Measurements from ENCODE around the gene ZBTB4. TPM values are rescaled to one million over a fixed set of nuclear protein-coding genes. Genes with fewer than 3 reads are reported as not detected.

The ZBTB4 gene
- total and polyA plus RNA-seq, 2 experiments from 2014 or later, result 17.9 to 40.4 TPM

DNA sequence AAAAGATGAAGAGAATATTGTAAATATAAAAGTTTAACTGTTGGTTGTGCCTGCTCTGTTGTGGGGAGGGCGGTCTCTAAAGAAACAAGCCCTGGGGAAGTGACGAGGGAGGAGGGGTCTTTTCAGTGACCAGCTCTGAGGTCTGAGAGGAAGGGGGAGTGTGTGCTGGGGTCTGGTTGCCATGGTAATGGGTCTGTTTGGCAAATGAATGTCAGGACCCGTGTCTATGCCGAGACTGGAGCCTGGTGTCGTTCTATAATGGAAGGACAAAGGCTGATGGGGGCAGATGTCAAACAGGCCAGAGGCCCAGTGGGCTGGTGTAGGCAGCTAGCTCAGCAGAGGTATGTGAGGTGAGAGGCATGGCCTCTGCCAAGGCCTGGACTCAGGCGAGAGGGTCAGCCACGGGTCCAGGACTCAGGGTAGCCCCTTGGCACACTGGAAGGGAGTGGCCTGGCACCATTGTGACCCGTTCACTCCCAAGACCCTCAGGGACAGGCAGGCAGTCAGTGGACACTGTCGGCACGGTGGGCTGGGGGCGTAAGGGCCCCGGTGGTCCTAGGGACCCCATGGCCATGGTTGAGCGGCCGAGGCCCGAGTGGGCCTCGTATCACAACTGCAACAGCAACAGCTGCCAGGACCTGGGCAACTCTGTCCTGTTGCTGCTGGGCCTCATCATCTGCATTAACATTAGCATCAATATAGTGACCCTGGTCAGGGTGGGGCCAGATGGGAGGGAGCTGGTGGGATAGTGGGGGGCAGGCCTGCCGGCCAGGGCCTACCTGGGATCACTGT, 59.4 kb downstream of the ZBTB4 start, which contains the start of gene SPEM1:
Gene SPEM1, plus strand, starts transcription at position 506 of the 792 bp plus-strand sequence. Its CDS starts 61 bp downstream, at position 567.
- Histone ChIP-seq H3K4me3 (no peak within 1 kb of the TSS), H3K27me3 (no peaks in the 10 kb centered on the region), H3K36me3 (peaks cover 9% of the 10 kb centered on the region), H3K9me3 (ENCODE audit: low read depth) (no peaks in the 10 kb centered on the region), H3K4me1 (ENCODE audit: low read depth) (no peaks in the 10 kb centered on the region), H3K27ac (no peak within 1 kb of the TSS)
- DNase-seq (ENCODE audit: low read depth in 1 of 2, low spot score in 1 of 2), result no peak
- TF ChIP-seq, protein P1, sequence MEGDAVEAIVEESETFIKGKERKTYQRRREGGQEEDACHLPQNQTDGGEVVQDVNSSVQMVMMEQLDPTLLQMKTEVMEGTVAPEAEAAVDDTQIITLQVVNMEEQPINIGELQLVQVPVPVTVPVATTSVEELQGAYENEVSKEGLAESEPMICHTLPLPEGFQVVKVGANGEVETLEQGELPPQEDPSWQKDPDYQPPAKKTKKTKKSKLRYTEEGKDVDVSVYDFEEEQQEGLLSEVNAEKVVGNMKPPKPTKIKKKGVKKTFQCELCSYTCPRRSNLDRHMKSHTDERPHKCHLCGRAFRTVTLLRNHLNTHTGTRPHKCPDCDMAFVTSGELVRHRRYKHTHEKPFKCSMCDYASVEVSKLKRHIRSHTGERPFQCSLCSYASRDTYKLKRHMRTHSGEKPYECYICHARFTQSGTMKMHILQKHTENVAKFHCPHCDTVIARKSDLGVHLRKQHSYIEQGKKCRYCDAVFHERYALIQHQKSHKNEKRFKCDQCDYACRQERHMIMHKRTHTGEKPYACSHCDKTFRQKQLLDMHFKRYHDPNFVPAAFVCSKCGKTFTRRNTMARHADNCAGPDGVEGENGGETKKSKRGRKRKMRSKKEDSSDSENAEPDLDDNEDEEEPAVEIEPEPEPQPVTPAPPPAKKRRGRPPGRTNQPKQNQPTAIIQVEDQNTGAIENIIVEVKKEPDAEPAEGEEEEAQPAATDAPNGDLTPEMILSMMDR (IDR thresholded peaks at IDR 0.05; ENCODE audit: low read depth, low read length), result no peak

DNA sequence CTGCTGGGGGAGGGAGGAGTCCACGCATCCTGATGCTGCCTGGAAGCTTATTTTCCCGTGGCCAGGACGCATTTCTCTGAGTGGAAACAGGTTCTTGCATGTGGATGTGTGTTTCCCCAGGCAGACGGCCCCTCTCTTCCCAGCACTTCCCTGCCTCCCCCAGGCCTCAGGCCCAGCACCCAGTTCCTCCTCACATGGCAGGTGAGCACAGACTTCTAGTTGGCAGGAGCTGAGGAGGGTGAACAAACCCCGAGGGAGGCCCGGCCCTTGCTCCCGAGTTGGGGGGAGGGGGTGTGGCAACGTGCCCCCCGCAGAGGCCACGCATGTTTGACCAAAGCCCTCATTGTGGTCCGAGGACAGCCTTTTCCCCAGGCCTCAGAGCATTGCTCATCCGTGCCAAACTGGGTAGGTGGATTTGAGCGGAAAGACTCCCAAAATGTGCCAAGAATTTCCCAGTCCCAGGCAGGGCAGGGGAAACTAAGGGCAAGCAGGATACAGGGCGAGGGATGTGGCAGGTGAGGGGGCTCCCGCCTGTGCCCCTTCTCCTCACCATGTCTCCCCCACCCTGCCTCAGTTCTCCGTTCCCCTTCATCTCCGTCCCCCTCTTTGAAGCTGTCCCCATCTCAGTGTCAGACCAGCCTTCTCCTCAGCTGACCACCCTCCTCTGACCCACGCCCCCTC, 60.8 kb downstream of the ZBTB4 start:
- Histone ChIP-seq H3K27me3 (no peaks in the 10 kb centered on the region), H3K27ac (no peak overlapping the region), H3K9me3 (ENCODE audit: low read depth) (no peaks in the 10 kb centered on the region), H3K36me3 (peaks cover 9% of the 10 kb centered on the region), H3K4me1 (ENCODE audit: low read depth) (no peaks in the 10 kb centered on the region), H3K4me3 (no peak overlapping the region)
- TF ChIP-seq, protein P1 (IDR thresholded peaks at IDR 0.05; ENCODE audit: low read depth, low read length), result no peak
- no peak for DNase-seq (ENCODE audit: low read depth in 1 of 2, low spot score in 1 of 2)

DNA sequence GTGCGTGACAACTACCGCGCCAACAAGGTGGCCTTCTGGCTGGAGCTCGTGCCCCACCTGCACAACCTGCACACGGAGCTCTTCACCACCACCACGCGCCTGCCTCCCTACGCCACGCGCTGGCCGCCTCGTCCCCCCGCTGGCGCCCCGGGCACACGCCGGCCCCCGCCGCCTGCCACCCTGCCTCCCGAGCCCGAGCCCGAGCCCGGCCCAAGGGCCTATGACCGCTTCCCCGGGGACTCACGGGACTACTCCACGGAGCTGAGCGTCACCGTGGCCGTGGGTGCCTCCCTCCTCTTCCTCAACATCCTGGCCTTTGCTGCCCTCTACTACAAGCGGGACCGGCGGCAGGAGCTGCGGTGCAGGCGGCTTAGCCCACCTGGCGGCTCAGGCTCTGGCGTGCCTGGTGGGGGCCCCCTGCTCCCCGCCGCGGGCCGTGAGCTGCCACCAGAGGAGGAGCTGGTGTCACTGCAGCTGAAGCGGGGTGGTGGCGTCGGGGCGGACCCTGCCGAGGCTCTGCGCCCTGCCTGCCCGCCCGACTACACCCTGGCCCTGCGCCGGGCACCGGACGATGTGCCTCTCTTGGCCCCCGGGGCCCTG, 62.3 kb downstream of the ZBTB4 start:
- Histone ChIP-seq H3K27ac (no peak overlapping the region), H3K9me3 (ENCODE audit: low read depth) (no peaks in the 10 kb centered on the region), H3K4me1 (ENCODE audit: low read depth) (no peaks in the 10 kb centered on the region), H3K4me3 (no peak overlapping the region), H3K36me3 (peaks cover 9% of the 10 kb centered on the region), H3K27me3 (no peaks in the 10 kb centered on the region)
- DNase-seq (ENCODE audit: low read depth in 1 of 2, low spot score in 1 of 2), result no peak
- TF ChIP-seq, protein P1 (IDR thresholded peaks at IDR 0.05; ENCODE audit: low read depth, low read length), result no peak

DNA sequence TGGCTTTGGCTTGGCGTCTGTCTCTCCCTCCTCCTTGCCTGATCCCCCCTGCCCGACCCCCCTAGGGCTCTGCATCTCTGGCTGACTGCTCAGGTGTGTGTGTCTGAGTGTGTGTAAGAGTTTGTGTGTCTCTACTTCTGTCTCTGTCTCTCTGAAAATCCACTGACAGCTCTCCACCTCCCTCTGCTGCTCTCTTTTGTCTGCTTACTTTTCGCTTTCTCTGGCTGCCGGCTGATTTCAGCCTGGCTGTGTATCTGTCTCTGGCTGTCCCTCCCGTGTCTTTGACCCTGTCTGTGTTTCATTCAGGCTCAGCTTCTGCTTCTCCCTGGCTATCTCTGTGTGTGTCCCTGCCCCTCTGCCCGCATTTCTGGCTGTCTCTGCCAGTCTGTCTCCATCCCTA, 63.1 kb downstream of the ZBTB4 start:
- Histone ChIP-seq H3K36me3 (peaks cover 9% of the 10 kb centered on the region), H3K4me1 (ENCODE audit: low read depth) (no peaks in the 10 kb centered on the region), H3K27ac (no peak overlapping the region)

DNA sequence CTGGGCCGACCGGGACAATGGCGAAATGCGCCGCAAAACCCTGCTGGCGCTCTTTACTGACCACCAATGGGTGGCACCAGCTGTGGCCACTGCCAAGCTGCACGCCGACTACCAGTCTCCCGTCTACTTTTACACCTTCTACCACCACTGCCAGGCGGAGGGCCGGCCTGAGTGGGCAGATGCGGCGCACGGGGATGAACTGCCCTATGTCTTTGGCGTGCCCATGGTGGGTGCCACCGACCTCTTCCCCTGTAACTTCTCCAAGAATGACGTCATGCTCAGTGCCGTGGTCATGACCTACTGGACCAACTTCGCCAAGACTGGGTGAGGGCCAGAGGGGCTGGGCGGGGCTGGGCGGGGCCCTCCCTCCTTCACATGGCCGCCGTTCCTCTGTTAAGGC, 63.6 kb downstream of the ZBTB4 start:
- H3K9me3 ChIP-seq (ENCODE audit: low read depth), result no peaks in the 10 kb centered on the region
- H3K27ac ChIP-seq, result no peak overlapping the region
- no peaks in the 10 kb centered on the region for H3K4me1 ChIP-seq (ENCODE audit: low read depth)
- TF ChIP-seq, protein P1 (IDR thresholded peaks at IDR 0.05; ENCODE audit: low read depth, low read length), result no peak
- no peak overlapping the region for H3K4me3 ChIP-seq
- peaks cover 9% of the 10 kb centered on the region for H3K36me3 ChIP-seq
- DNase-seq (ENCODE audit: low read depth in 1 of 2, low spot score in 1 of 2), result no peak
- no peaks in the 10 kb centered on the region for H3K27me3 ChIP-seq

More for the DNA sequence above, 63.1 kb downstream of the ZBTB4 start:
- DNase-seq (ENCODE audit: low read depth in 1 of 2, low spot score in 1 of 2), result no peak
- TF ChIP-seq, protein P1 (IDR thresholded peaks at IDR 0.05; ENCODE audit: low read depth, low read length), result no peak
- Histone ChIP-seq H3K27me3 (no peaks in the 10 kb centered on the region), H3K4me3 (no peak overlapping the region), H3K9me3 (ENCODE audit: low read depth) (no peaks in the 10 kb centered on the region)

Data from cardiac muscle cell (in vitro differentiated cells and primary cell).